ENCODE measurements around the gene ATAD2B. TPM values are rescaled to one million over a fixed set of nuclear protein-coding genes. Genes with fewer than 3 reads are reported as not detected.

The ATAD2B gene
- total RNA-seq, 1 experiment from 2014 or later, result 8.6 TPM

- intact Hi-C loops (cut with micrococcal nuclease), result no loop called here
- no peaks in the 10 kb centered on the region for H3K79me2 ChIP-seq (ENCODE audit: low read length)
- ChIA-PET CTCF (no interaction called here), POLR2A (ENCODE audit: unreplicated experiment) (no interaction called here)
- TF ChIP-seq EZH2 (IDR thresholded peaks at IDR 0.05; ENCODE audit: low read length, unreplicated experiment) (no peak), EZH2phosphoT487 (IDR thresholded peaks at IDR 0.05; ENCODE audit: borderline replicate concordance, low read length) (no peak)
- TF ChIP-seq, protein P1, sequence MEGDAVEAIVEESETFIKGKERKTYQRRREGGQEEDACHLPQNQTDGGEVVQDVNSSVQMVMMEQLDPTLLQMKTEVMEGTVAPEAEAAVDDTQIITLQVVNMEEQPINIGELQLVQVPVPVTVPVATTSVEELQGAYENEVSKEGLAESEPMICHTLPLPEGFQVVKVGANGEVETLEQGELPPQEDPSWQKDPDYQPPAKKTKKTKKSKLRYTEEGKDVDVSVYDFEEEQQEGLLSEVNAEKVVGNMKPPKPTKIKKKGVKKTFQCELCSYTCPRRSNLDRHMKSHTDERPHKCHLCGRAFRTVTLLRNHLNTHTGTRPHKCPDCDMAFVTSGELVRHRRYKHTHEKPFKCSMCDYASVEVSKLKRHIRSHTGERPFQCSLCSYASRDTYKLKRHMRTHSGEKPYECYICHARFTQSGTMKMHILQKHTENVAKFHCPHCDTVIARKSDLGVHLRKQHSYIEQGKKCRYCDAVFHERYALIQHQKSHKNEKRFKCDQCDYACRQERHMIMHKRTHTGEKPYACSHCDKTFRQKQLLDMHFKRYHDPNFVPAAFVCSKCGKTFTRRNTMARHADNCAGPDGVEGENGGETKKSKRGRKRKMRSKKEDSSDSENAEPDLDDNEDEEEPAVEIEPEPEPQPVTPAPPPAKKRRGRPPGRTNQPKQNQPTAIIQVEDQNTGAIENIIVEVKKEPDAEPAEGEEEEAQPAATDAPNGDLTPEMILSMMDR (conservative IDR thresholded peaks at IDR 0.05; ENCODE audit: low read depth, low read length), result no peak
- no peaks in the 10 kb centered on the region for H3K4me1 ChIP-seq (ENCODE audit: insufficient read depth, low read length)
- ATAC-seq (no peak), DNase-seq (no peak)
- no peak overlapping the region for H3K9ac ChIP-seq (ENCODE audit: low read length)
- no peaks in the 10 kb centered on the region for H3K9me2 ChIP-seq (replicated peaks; ENCODE audit: low read length)
- no peak overlapping the region for H3K4me2 ChIP-seq (ENCODE audit: low read length)
- H3K36me3 ChIP-seq (ENCODE audit: low read depth, low read length), result no peaks in the 10 kb centered on the region
- no peak overlapping the region for H3K4me3 ChIP-seq (ENCODE audit: low read length)
- no peak overlapping the region for H3K27ac ChIP-seq (ENCODE audit: low read length)
- H2AFZ ChIP-seq (ENCODE audit: low read length), result no peak overlapping the region
- no peaks in the 10 kb centered on the region for H3K9me3 ChIP-seq (ENCODE audit: low read length)
- no peaks in the 10 kb centered on the region for H3K27me3 ChIP-seq (ENCODE audit: low read length)
- H3F3A ChIP-seq (ENCODE audit: low read length, unreplicated experiment), result no peaks in the 10 kb centered on the region
- no TSS peak for BruUV-seq (replicated peaks)
- H4K20me1 ChIP-seq (ENCODE audit: low read length), result no peaks in the 10 kb centered on the region
Measured at GRCh38 chr2:23705771-23706612, 220.9 kb downstream of the ATAD2B start.

DNA sequence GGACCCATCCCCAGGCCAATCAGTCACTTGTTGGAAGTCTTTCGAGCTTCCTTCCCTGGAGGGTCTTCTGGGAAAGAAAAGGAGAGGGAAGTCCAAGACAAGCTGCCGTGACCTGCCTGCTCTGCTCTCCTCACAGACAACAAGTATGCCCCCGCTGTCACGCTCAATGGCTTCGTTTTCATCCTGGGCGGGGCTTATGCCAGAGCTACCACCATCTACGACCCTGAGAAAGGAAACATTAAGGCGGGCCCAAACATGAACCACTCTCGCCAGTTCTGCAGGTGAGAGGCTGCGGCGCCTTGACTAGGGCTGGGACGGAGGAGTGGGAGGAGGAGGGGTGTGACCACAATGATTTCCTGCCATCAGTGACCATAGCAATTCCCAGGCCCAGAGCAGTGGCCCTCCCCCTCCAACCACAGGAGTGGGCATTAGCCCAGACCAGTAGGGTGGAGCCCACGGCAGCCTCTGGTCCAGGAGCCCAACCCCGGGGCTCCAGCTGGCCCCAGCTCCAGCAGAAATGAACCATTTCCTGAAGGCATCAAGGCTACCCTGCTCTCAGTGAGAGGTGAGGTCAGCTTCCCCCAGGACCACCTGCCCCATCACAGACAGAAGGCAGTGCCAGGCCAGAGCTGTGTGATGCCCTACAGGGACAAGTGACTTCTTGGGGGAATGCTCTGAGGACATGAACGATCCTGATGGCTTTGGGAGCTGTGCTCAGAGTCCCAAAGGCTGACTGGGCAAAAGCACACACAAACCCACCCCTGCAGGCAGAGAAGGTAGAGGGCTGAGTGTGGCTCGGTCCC, 223.1 kb downstream of the ATAD2B start:
- no peak for ATAC-seq
- no peaks in the 10 kb centered on the region for H4K20me1 ChIP-seq (ENCODE audit: low read length)
- H3K79me2 ChIP-seq (ENCODE audit: low read length), result no peaks in the 10 kb centered on the region
- TF ChIP-seq, protein P1 (conservative IDR thresholded peaks at IDR 0.05; ENCODE audit: low read depth, low read length), result no peak
- TF ChIP-seq EZH2phosphoT487 (IDR thresholded peaks at IDR 0.05; ENCODE audit: borderline replicate concordance, low read length) (no peak), EZH2 (IDR thresholded peaks at IDR 0.05; ENCODE audit: low read length, unreplicated experiment) (no peak)
- no peaks in the 10 kb centered on the region for H3K9me3 ChIP-seq (ENCODE audit: low read length)
- no peak overlapping the region for H3K9ac ChIP-seq (ENCODE audit: low read length)
- no peak overlapping the region for H2AFZ ChIP-seq (ENCODE audit: low read length)
- no peak for DNase-seq
- ChIA-PET POLR2A (ENCODE audit: unreplicated experiment) (interaction anchor here (0.5 kb wide), 1 partner anchor 162 kb away, joined by 3 read pairs; no protein-coding TSS in a partner anchor), CTCF (no interaction called here)
- H3K4me1 ChIP-seq (ENCODE audit: insufficient read depth, low read length), result peaks cover under 1% of the 10 kb centered on the region; the same call in 1 of the 2 replicates
- intact Hi-C loops (cut with micrococcal nuclease), result no loop called here
- H3K36me3 ChIP-seq (ENCODE audit: low read depth, low read length), result no peaks in the 10 kb centered on the region
- H3K4me3 ChIP-seq (ENCODE audit: low read length), result no peak overlapping the region
- H3F3A ChIP-seq (ENCODE audit: low read length, unreplicated experiment), result no peaks in the 10 kb centered on the region
- H3K27ac ChIP-seq (ENCODE audit: low read length), result no peak overlapping the region
- no peak overlapping the region for H3K4me2 ChIP-seq (ENCODE audit: low read length)
- H3K9me2 ChIP-seq (replicated peaks; ENCODE audit: low read length), result no peaks in the 10 kb centered on the region
- H3K27me3 ChIP-seq (ENCODE audit: low read length), result no peaks in the 10 kb centered on the region
- BruUV-seq (replicated peaks), result no TSS peak

Measured in PC-3 (cell line).